SW 1271 (cell line): ENCODE results near the gene GPR50.

Experiments
- DNase-seq, 2 experiments: peaks; one replicate each; lab custom pipeline; 2025; lab: John Stamatoyannopoulos, UW

The GPR50 gene

DNA sequence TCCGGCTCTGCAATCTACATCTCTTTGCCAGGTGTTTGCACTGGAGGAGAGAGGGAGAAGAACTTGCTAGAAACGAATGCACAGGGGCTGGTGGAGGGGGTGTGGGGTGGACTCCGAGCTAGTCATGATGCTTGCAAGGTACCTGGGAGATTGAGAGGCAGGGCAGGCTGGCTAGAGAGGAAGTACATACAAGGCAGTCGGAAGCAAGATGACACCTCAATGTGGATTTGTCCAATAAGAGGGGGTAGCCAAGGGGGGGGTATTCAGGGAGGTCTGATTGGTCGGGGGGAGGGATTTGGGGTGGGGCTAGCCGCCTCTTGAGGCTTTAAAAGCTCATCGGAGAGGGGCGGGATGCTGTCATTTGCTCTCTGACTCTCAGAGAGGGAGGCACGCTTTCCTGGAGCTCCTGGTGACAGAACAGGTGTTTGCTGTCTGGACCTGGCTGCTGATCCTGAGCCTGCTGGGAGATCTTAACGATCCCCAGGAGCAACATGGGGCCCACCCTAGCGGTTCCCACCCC is at the start of gene GPR50:
Gene GPR50, plus strand, starts transcription at position 354 of the 520 bp plus-strand sequence. Its CDS starts 138 bp downstream, at position 492.
- DNase-seq, result no peak

DNA sequence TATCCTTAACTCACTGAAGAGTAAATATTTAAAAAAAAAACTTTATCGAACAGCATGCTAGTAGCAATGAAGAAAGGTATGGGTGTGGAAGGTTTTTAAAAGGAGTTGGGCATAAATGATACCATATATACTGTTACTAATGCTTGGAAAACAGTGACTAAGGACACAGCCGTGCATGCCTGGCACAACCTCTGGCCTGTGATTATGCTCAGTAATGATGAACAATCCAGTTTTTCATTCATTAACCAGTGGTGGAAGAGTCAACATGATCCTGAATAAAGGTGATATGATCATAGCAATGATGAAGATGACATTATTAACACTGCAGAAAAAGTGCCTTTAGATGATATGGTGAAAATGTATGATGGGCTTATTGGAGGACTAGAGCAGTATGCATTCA is 43.9 kb upstream of the GPR50 start:
- DNase-seq, result no peak

DNA sequence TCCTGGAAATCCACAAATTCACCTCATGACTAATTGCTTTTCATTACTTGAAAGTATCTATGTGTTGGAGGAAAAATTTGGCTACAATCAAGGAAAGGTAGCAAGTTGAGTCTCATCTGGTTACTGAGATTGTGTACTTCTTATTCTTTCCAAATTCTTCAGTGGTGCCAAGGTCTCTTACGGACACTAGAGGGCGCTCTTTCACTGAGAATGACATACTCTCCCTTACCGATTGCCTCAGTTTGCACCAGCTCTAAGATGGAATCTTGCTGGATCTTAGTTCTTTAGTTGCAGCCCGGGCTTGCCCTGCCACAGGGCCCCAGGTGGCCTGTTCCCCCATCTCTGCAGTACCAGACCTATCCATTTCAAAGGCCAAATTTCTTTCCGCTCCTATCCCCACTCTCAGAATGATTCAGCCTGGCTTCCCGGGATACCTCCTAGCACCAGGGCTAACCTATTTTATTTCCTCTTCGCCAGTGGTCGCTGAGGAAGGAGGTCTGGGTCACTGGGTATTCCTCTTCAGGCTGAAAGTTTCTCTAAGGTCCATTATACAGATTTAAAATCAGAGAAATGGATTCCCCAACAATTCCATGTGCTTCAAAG is 24.6 kb upstream of the GPR50 start:
- DNase-seq, result peak in 1 of 2 experiments; percentile 67

DNA sequence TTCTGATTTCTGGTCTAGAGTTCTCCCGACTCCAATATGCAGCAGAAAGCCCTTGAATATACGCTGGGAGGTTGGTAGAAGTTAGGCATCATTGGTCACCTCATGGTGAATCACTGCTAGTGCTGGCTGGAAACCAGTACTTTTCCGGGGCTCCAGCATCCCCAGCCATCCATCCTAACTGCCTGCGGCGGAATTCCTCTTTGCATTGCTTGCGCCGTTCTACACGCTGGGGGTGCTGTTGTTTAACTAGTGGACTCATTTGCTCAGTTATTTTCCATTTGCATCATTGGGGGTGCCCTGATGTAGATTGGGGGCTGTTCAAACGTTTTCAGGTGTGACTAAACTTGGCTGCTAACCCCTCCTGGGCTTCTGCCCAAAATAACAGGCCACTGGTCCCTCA is 23.3 kb upstream of the GPR50 start:
- DNase-seq, result no peak

DNA sequence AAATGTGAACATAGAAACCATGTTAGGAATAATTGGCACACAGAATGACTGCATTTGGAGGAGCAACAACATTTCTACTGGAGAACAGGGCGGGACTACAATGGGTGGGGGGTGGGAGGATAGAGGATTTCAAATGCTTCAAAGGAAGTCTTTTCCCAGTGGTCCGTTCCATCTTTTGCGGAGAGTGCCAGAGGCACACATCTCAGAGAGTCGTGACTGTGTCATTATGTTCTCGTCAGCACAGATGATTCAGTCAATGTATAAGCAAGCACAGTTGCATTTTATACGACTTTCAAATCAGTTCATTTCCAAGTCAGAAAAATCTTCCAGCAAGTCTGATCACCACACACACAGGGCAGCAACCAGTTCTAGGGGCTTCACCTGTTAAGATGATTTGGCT is 22.7 kb upstream of the GPR50 start:
- no peak for DNase-seq

DNA sequence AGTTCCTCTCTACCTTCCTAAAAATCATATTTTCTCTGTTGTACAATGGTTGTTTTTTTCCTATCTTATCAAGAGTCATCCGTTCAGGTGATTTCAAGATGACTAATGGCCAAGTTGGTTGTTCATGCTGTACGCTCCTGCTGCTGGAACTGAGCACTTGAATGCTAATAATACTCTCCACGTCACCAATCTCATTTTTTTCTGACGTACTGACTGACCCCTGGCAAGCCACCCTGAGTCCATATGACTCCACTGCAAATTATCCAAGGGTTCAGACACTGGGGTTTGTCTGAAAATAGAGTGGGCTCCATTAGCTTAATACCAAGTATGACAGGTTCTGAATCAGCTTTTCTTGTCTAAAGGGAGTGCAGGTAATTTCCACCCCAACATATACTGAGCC is 21.1 kb upstream of the GPR50 start:
- no peak for DNase-seq

DNA sequence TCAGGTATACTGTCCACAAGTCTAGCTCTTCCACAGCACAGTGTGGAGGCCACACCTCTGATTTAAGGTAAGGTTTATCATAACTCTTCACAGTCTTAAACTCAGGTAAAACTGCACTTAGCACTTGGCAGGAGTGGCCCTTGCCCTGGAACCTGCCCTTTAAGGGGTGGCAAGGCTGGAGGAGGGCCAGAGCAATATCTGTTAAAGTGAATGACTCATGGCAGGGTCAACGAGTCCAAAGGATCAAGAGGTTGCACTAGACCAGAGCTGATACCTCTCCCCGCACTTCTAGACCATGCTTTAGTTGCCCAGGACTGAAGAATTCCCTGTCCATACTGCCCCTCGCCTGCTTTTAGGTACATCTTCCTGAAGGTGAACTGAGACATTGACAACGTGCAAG is 14.7 kb upstream of the GPR50 start:
- no peak for DNase-seq

DNA sequence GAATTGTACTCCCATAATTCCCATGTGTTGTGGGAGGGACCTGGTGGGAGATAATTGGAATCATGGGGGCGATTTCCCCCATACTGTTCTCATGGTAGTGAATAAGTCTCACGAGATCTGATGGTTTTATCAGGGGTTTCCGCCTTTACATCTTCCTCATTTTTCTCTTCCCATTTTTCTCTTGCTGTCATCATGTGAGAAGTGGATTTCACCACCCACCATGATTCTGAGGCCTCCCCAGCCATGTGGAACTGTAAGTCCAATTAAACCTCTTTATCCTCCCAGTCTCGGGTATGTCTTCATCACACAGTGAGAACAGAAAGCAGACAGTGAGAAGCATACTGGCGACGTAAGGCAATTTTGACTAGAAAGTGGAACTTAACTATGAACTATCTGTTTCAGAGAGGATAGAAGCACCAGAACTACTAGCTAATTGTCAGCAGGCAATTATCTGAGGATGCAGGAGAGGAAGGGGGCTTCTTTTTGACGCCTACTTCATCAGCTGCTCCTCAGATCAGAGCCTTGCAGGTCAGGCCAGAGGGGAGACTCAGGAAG is 8.5 kb upstream of the GPR50 start:
- no peak for DNase-seq

DNA sequence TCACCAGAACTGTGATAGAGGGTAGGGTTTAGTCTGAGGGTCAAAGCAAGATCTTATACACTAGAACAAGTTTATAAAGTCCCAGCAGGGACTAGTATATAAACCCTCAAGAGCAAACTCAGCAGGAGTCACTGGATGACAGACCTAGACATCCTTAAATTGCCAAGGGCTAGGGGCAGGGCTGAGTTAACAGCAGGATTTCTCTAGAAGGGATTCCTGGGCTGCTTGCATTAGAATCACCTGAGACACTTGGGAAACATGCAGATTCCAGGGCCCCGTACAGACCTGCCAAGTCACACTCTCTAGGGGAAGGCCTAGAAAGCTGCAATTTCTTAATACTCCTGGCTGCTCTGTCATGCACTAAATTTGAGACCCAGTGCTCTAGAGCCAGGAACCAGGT is 6.6 kb upstream of the GPR50 start:
- DNase-seq, result no peak

DNA sequence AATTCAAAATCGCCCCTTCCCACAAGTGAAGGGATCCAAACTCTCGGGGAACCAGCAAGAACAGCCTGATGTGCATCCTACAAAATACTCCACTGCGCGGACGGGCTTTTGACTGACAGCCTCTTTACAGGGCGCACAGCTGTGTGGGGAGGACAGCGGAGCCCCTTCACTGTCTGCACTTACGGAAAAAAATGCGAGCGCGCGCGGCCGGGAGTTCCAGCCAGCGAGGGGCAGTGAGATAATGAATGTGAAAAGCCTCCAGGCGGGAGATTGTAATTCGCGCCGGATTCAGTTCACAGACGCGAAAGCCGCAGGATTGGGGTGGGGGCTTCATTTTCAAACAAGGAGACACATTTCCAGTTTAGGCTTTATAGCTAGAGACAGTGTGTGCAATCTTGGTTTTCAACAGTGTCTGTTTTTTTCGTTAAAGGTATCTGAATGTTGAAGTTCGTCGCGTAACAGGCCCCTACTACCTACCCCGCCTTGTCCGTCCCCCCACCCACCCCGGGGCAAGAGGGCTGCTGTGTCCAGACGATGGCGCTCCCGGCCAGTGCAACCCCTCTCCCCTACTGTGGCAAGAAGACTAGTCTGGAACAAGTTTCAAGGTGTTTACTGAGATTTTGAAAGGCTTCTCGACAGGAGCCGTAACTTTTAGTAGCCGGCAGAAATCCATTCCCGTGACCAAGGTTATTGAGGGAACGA is 1.7 kb upstream of the GPR50 start:
- no peak for DNase-seq

DNA sequence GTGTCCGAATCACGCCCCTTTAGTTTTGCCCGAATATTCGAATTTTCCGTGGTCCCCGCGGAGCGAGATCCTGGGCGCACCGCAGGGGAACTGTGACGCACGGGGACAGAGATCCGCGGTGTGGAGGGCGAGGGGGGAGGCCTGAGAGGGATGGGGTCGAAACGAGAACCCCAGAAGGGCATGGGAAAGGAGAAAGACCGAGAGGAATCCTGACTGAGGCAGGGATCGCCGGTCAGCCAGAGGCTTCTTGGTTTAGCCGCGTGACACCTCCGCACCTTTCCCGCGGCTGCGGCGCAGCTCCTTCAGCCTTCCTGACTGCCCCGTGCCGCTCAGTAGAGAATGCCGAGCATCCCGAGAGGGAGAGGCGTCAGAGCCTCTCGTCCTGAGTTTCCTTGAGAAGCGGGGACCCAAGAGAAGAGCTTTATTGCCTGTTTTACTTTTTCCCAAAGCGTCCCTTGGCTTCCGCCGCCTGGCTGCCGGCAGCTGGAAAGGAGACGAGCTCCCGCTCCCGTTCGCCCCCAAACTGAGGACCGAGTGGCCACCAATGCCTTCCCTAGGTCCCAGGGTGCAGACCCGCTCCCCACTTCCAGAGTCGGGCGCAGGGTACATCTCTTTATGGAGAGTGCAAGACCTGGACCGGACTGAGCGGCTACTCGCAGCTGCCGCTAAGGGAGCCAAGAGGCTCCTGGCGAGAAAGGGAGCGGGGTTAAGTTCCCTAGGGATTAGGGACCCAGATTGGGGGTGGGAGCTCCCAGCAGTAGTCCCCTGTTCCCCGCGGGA is 911 bp upstream of the GPR50 start:
- DNase-seq, result no peak

DNA sequence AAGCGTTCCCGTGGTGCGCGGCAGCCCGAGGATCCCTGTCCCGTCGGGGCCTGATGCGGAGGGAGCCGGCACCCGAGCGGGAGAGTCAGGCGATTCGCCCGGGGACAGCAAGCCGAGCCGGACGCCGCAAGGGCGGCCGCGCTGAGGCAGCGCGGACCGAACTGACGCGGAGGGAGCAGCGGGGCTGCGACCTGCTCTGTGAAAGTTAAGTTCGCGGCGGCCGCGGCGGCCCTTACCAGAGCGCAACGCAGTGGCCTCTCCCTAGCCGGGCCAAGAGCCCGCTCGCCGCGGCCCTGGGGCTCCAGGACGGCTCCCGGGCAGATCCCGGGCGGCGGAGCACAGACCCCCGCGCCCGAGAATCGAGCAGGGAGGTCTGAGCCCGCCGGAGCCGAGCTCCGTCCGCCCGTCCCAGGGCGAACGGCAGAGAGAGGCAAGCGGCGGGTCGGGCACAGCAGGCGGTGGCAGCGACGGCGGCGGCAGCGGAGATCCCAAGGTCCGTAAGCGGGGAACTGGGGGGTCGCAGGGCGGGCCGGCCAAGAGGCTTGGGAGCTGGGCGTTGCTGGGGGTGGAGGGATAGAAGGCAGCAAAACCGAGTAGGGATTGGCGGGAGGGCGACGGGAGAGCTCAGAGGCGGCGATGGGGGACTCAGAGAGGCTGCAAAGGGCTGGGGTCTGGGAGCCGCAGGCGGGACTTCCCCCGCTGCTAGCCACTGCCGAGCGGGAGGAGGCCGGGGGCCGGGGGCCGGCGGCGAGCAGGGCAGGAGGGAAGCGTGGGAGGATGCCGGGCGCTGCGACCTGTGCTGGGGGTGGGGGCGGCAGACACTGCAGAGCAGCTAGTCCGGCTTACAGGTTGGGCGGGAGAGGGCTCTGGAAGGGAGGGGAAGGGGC is 1.0 kb downstream of the GPR50 start:
- DNase-seq, result no peak

DNA sequence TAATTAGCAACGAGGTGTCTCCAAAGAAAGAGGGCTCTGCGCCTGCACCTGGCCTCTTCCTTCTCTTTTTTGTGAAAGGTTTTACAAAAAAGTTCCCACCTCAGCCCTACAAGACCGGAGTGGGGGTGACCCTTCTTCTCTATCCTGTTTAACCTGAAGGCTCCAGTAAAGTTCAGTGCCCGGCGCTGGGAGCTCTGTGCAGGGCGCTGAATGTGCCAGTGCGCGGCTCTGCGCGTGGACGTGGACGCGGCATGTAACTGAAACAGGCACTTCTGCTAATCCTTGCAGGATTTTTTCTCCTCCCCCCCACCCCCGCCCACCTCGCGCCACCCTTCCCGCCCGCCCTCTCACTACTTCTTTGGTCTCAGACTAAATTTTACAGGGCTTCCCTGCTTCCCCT is 2.4 kb downstream of the GPR50 start:
- no peak for DNase-seq

DNA sequence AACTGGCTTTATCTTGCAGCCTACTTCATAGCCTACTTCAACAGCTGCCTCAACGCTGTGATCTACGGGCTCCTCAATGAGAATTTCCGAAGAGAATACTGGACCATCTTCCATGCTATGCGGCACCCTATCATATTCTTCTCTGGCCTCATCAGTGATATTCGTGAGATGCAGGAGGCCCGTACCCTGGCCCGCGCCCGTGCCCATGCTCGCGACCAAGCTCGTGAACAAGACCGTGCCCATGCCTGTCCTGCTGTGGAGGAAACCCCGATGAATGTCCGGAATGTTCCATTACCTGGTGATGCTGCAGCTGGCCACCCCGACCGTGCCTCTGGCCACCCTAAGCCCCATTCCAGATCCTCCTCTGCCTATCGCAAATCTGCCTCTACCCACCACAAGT is 4.0 kb downstream of the GPR50 start:
- no peak for DNase-seq

DNA sequence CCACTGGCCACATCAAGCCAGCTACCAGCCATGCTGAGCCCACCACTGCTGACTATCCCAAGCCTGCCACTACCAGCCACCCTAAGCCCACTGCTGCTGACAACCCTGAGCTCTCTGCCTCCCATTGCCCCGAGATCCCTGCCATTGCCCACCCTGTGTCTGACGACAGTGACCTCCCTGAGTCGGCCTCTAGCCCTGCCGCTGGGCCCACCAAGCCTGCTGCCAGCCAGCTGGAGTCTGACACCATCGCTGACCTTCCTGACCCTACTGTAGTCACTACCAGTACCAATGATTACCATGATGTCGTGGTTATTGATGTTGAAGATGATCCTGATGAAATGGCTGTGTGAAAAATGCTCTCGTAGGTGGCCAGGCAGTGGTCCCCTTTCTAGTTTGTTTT is 4.7 kb downstream of the GPR50 start:
- DNase-seq, result no peak

DNA sequence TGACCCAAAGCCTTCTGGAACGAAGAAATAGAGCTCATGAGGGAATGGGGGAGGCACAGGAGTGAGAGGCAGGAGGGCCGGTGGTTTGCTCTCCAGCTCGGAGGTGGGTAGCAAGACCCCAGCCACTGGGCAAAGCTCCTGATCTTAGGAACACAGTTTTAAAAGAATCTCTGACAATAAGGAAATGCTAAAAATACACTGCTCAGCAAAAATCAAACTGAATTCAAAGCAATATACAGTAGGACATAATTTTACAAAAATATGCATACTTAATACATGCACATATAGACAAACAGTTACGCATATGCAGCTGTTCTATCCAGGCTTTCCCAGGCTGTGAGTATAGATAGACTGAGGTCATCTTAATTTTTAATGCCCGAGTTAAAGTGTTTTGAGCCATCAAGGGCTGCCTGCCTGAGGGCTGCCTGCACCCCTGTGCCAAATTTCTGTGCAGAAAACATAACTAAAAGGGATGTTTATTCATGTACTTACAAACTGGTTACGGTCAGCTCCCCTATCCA is 6.9 kb downstream of the GPR50 start:
- no peak for DNase-seq

DNA sequence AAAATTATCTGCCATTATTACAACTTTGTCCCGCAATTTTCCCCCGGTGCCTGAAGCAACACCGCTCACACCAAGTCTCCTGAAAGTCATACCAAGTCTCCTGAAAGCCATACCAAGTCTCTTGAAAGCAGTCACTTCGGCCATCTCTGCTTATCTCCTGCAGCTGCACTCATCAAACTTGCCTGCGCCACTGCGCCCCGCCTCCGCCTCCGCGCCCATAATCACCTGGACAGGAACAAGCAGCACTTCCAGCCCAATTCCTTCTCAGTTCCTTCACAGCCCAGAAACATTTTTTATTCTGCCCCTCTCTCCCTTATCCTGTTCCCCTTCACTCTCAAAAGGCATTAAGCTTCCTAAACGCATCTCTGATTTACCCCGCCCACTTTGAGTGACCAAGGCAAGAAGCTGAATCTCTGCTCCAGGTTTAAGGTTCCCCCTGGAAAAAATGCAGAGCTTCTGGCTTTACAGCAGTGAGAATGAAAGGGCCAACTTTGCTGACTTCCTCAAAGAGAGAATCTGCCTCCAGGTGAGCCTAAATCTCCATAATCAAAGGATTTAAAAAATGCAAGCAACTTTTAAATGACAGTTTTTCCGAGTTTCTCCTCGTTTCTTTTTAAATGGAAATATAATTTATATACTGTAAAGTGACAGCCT is 7.7 kb downstream of the GPR50 start:
- DNase-seq, result no peak

DNA sequence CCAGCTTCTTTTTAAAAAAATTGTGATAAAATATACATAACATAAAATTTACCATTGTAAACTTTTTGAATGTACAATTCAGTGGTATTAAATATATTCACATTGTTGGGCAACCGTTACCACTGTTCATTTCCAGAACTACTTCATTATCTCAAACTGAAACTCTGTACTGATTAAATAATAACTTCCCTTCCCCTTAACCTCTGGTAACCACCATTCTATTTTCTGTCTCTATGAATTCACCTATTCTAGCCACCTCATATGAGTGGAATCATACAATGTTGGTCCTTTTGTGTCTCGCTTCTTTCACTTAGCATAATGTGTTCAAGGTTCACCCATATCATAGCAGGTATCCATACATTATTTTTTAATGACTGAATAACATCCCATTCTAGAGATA is 8.3 kb downstream of the GPR50 start:
- no peak for DNase-seq

DNA sequence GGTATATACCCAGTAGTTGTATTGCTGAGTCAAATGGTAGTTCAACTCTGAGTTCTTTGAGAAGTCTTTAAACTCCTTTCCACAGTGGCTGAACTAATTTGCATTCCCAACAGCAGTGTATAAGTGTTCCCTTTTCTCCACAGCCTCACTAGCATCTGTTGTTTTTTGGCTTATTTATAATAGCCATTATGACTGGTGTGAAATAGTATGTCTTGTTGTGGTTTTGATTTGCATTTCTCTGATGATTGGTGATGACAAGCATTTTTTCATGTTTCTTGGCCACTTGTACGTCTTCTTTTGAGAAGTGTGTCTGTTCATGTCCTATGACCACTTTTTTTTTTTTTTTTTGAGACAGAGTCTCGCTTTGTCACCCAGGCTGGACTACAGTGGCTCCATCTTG is 30.5 kb downstream of the GPR50 start:
- DNase-seq, result no peak

DNA sequence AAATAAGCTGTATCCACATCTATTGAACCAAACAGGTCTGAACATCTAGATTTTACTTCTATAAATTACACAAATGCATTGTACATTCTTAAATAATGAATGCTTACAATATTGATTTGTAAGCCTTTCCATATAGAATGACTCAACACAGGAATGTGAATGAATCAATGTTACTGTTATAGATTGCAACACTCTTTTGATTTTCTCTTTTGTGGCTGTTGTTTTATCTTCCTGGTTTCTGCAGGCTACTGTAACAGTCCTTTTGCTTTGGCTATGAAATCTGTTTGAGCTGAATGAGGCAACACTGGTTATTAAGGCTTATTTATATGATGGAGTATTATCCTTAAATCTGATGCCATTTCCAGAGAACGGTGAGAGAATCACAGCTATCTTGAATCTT is 49.5 kb downstream of the GPR50 start:
- DNase-seq, result no peak

DNA sequence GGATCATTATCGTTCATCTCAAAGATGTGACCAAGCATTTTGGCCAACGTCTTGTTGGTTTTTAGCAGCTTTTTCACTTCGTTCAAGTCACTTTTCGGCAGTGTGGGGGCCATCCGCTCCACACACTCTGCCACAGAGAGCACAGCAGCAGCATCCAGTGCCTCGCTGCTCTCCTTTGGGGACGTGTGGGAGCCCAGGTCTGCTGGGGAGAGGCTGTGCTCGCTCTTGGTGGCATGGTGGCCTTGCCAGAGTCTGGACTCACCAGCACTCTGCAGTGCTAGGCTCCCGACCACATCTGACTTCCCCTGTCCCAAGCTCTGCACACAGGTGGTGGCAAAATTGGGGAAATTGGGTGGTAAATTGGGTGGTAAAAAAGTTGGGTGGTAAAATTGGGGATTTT is 50.6 kb downstream of the GPR50 start:
- no peak for DNase-seq
